Umbilical cord (tissue), 2 donors: Measurements from ENCODE around the gene SRSF6. TPM values are rescaled to one million over a fixed set of nuclear protein-coding genes. Genes with fewer than 3 reads are reported as not detected.
"Not testable (repeated sequence)": the region's sequence is repeated elsewhere in the genome, so short reads cannot be mapped to it uniquely, and the experiment has no call there.

ENCODE experiments used
- DNase-seq: peaks from one replicate; pipeline ENCODE4 v3.0.0-alpha.2; 2015; ENCODE audit warnings: low spot score
- total RNA-seq: library from RNA; depleted of rRNA; stranded (reverse); fragments of >200 nt; gene quantifications from one replicate; pipeline ENCODE4 v1.2.3, GENCODE V29; 2014; ENCODE audit warnings: low replicate concordance; ENCODE audit not compliant: insufficient read depth

SRSF6 gene
- total RNA-seq, 1 donor from 2014 or later: 30.1 TPM

DNA sequence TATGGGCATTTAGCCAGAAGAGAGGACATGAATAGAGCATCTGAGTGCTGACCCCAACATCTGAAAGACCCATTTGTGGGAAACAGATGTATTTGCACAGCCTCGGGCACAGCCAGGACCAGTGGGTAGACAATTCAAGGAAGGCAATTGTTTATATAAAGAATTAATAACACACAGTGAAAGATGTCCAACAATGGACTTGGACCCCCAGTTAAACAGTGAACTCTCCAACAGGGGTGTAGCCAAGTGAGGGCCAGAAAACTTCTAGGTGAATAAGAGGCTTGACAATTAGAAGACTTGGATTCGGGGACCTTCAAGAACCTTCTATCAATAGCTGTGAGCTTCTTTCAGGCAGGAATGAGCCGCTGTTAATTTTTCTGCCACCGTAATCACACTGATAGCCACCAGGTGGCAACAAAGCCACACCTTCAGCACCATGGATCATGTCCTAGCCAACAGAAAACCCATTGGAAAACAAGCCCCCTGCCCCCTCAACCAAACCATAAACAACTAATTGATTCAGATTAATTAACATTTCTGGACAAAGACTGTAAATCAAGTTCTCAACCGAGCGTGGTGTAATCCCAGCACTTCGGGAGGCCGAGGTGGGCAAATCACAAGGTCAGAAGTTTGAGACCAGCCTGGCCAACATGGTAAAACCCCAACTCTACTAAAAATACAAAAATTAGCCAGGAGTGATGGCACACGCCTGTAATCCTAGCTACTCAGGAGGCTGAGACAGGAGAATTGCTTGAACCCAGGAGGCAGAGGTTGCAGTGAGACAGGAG lies 8.8 kb upstream of the SRSF6 start:
- DNase-seq: peak; percentile 31

- no peak for DNase-seq
These were observed 6.6 kb upstream of the SRSF6 start for GRCh38 chr20:43450841-43451799.

- no peak for DNase-seq
These were observed 5.1 kb upstream of the SRSF6 start for GRCh38 chr20:43452404-43453126.

DNA sequence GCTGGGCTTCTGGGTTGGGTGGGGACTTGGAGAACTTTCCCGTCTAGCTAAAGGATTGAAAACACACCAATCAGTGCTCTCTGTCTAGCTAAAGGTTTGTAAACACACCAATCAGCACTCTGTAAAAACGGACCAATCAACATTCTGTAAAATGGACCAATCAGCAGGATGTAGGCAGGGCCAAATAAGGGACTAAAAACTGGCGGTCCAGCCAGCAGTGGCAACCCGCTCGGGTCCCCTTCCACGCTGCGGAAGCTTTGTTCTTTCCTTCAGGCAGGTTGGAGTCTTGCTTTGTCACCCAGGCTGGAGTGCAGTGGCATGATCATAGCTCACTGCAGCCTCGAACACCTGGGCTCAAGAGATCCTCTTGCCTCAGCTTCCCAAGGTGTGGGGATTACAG lies 1.4 kb upstream of the SRSF6 start:
- not testable (repeated sequence) for DNase-seq

- peak; percentile 97 for DNase-seq
These were observed 672 bp upstream of the SRSF6 start for GRCh38 chr20:43456809-43457639.

GRCh38 chr20:43458422-43458924 lies 777 bp downstream of the SRSF6 start:
- no peak for DNase-seq

GRCh38 chr20:43459022-43459942 lies 1.6 kb downstream of the SRSF6 start:
- DNase-seq: peak; percentile 15

- no peak for DNase-seq
These were observed 2.6 kb downstream of the SRSF6 start for GRCh38 chr20:43460172-43460829.

GRCh38 chr20:43460830-43461200 lies 3.1 kb downstream of the SRSF6 start:
- no peak for DNase-seq

GRCh38 chr20:43461894-43462659 lies 4.4 kb downstream of the SRSF6 start:
- DNase-seq: no peak

DNA sequence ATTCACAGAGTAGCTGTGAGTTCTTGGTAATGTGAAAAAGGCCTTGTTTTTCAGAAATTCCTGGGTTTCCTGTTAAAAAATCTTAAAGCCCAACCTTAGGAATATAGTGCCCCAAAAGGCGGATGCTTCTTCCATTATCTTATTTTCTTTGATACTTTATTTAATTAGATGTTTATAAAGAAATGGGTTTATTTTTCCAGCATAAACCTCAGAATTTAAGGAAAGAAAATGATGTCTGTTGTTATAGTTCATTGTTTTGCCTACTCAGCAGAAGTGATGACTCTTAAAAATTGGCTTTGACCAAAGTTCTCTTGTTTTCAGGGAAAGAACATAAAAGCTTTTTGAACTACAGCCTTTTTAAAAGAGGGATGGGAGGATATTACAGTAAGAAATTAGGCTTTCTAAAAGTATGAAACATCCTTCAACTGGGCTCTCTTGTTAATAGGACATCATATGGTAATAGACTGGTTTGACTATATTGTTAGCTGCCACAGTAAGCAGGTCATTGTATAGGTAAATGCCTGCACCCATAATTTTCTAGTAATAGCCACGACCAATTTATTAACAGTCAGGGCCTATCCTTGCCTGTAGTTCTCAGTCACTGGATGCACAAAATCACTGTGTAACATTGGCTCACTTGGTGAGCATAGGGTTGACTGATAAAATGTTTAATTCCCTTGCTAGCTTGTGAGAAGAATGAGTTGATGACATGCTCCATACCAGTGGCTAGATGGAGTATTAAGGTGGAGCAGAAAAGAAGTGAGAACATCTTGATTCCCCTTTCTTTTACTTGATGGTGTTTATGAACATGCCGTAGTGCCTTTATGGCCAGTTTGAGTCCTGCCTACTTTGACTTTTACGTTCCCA lies 5.2 kb downstream of the SRSF6 start:
- no peak for DNase-seq

- DNase-seq: no peak
These were observed 6.0 kb downstream of the SRSF6 start for GRCh38 chr20:43463527-43464218.

GRCh38 chr20:43464219-43464790 lies 6.6 kb downstream of the SRSF6 start:
- DNase-seq: no peak

- no peak for DNase-seq
These were observed 7.9 kb downstream of the SRSF6 start for GRCh38 chr20:43465625-43465943.

DNA sequence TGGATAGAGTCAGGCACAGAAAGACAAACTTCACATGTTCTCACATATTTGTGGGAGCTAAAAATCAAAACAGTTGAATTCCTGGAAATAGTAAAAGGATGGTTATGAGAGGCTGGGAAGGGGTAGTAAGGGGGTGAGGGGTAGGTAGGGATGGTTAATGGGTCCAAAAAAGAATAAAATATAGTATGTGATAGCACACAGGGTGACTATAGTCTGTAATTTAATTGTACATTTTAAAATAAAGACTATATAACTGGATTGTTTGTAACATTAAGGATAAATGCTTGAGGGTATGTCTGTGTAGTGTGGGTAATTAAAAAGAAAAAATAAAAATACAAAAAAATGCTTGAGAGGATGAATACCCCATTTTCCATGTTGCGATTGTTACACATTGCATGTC lies 9.9 kb downstream of the SRSF6 start:
- no peak for DNase-seq

GRCh38 chr20:43472671-43473380 lies 15.1 kb downstream of the SRSF6 start:
- no peak for DNase-seq
